Activated CD8-positive, alpha-beta memory T cell treated with anti-CD3 and anti-CD28 coated beads for 4 hours (primary cell): ENCODE data around the gene RBPJL.

Experiments used
- DNase-seq, 2 donors: peaks; one replicate each; pipeline ENCODE4 v3.0.0-alpha.2; 2020; ENCODE audit warnings: low read depth in 2 of 2

RBPJL gene

GRCh38 chr20:45317826-45318225 is 11.2 kb downstream of the RBPJL start:
- DNase-seq = no peak

- no peak for DNase-seq
Measured at GRCh38 chr20:45318386-45318939, 11.8 kb downstream of the RBPJL start.

GRCh38 chr20:45318948-45319347 is 12.3 kb downstream of the RBPJL start:
- no peak for DNase-seq

- no peak for DNase-seq
Measured at GRCh38 chr20:45320948-45321595, 14.4 kb downstream of the RBPJL start.

- no peak for DNase-seq
Measured at GRCh38 chr20:45322952-45323383, 16.3 kb downstream of the RBPJL start.

- DNase-seq = no peak
Measured at GRCh38 chr20:45323731-45324130, 17.1 kb downstream of the RBPJL start.

GRCh38 chr20:45325371-45325770 is 18.7 kb downstream of the RBPJL start:
- no peak for DNase-seq

- DNase-seq = no peak
Measured at GRCh38 chr20:45328451-45328850, 21.8 kb downstream of the RBPJL start.

GRCh38 chr20:45329497-45330319 is 23.1 kb downstream of the RBPJL start:
- DNase-seq = no peak

GRCh38 chr20:45330476-45330875 is 23.8 kb downstream of the RBPJL start:
- DNase-seq = no peak

- DNase-seq = no peak
Measured at GRCh38 chr20:45336530-45337366, 30.1 kb downstream of the RBPJL start.

GRCh38 chr20:45337367-45338120 is 30.9 kb downstream of the RBPJL start:
- no peak for DNase-seq

- no peak for DNase-seq
Measured at GRCh38 chr20:45338121-45339030, 31.7 kb downstream of the RBPJL start.

GRCh38 chr20:45339084-45339483 is 32.4 kb downstream of the RBPJL start:
- no peak for DNase-seq

GRCh38 chr20:45339799-45340198 is 33.2 kb downstream of the RBPJL start:
- no peak for DNase-seq

- no peak for DNase-seq
Measured at GRCh38 chr20:45340236-45340847, 33.7 kb downstream of the RBPJL start.

GRCh38 chr20:45340951-45341350 is 34.3 kb downstream of the RBPJL start:
- no peak for DNase-seq

- no peak for DNase-seq
Measured at GRCh38 chr20:45341579-45341938, 34.9 kb downstream of the RBPJL start.

GRCh38 chr20:45341939-45342854 is 35.6 kb downstream of the RBPJL start:
- no peak for DNase-seq
